ENCODE results near the gene GPALPP1. TPM values are rescaled to one million over a fixed set of nuclear protein-coding genes. Genes with fewer than 3 reads are reported as not detected.
"Not testable (repeated sequence)": the region's sequence is repeated elsewhere in the genome, so short reads cannot be mapped to it uniquely, and the experiment has no call there.

GPALPP1 gene
- total RNA-seq, 2 donors from 2014 or later: 24.6 to 29.7 TPM

DNA sequence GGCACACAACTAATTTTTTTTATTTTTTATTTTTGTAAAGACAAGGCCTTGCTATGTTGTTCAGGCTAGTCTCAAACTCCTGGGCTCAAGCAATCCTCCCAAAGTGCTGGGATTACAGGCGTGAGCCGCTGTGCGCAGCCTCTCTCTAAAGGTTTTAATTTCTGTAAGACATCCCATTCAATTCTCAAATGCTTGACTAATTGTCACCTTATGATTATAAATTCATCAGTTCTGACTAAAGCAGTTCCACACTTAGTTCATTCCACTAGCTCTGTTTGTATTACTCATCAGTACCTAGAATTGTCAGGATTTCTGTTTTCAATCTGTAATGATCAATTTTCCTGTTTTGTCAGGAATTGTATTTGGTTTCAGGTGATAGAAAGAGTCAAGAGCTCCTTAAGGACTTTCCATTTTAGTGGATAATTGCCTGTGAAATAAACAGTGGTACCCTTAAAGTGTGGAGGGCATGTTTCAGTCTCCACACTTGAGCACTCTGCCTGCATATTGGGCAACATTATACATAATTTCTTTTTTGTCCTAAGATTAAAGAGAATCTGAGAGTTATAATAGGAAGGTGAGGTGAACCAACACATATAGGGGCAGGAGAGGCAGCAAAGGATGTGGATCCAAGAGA, 27.6 kb downstream of the GPALPP1 start:
- Histone ChIP-seq H3K4me1 (replicated peaks) (no peaks in the 10 kb centered on the region), H3K27me3 (replicated peaks; ENCODE audit: insufficient read depth) (no peaks in the 10 kb centered on the region), H3K27ac (no peak overlapping the region), H3K4me3 (no peak overlapping the region), H3K36me3 (no peaks in the 10 kb centered on the region), H3K9me3 (no peaks in the 10 kb centered on the region)
- TF ChIP-seq POLR2AphosphoS5 (IDR thresholded peaks at IDR 0.05) (no peak), POLR2A (IDR thresholded peaks at IDR 0.05) (no peak)
- TF ChIP-seq, protein P1, sequence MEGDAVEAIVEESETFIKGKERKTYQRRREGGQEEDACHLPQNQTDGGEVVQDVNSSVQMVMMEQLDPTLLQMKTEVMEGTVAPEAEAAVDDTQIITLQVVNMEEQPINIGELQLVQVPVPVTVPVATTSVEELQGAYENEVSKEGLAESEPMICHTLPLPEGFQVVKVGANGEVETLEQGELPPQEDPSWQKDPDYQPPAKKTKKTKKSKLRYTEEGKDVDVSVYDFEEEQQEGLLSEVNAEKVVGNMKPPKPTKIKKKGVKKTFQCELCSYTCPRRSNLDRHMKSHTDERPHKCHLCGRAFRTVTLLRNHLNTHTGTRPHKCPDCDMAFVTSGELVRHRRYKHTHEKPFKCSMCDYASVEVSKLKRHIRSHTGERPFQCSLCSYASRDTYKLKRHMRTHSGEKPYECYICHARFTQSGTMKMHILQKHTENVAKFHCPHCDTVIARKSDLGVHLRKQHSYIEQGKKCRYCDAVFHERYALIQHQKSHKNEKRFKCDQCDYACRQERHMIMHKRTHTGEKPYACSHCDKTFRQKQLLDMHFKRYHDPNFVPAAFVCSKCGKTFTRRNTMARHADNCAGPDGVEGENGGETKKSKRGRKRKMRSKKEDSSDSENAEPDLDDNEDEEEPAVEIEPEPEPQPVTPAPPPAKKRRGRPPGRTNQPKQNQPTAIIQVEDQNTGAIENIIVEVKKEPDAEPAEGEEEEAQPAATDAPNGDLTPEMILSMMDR (IDR thresholded peaks at IDR 0.05): no peak
- no peak for DNase-seq (ENCODE audit: low spot score)
- intact Hi-C loops (cut with DNase I): no loop called here
- 97% methylated on average over 3 of the region's 3 CpGs for WGBS

DNA sequence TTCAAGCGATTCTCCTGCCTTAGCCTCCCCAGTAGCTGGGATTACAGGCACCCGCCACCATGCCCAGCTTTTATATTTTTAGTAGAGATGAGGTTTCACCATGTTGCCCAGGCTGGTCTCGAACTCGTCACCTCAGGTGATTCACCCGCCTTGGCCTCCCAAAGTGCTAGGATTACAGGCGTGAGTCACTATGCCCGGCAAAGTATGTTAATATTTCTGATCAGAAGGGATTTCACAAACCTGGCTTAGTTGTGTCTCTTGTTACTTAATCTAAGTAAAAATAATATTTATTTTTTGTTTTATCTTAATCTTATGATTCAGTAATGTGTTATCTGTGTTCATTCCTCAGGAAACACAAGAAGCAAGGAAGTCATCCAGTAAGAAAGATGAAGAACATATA, 30.6 kb downstream of the GPALPP1 start:
- H3K27ac ChIP-seq; H3K36me3 ChIP-seq; DNase-seq (ENCODE audit: low spot score); H3K9me3 ChIP-seq; H3K27me3 ChIP-seq (replicated peaks; ENCODE audit: insufficient read depth); H3K4me1 ChIP-seq (replicated peaks); intact Hi-C loops (cut with DNase I); H3K4me3 ChIP-seq: not testable (repeated sequence)
- over 99% methylated on average over 7 of the region's 7 CpGs for WGBS

DNA sequence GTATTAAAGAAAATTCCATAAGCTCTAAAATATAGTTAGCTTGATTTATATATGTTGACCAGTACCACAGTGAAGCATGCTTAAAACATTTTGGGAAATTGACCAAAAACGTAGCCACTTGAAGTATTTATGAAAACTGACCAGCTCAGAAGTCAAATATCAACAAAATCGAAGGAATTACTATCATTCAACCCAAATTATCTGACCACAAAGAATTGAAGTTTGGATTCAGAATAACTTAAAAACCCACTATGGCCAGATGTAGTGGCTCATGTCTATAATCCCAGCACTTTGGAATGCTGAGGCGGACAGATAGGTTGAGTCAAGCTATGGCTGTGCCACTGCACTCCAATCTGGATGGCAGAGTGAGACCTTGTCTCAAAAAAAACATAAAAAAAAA, 31.9 kb downstream of the GPALPP1 start:
- H3K27me3 ChIP-seq (replicated peaks; ENCODE audit: insufficient read depth): no peaks in the 10 kb centered on the region

DNA sequence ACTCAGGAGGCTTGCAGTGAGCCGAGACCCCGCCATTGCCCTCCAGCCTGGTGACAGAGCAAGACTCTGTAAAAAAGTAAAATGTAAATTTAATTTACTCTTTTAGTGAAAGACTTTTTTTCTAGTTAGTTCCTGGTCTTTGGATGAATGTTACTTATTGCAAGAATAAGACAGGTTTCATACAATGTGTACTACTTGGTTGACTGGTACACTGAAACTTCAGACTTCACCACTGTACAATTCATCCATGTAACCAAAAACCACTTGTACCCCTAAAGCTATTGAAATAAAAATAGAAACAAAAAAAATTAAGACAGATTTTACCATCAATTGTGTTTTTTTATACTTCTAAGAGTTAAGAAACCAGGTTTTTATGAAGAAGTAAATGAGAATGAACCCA, 35.5 kb downstream of the GPALPP1 start:
- H3K4me1 ChIP-seq (replicated peaks): no peaks in the 10 kb centered on the region
- H3K27ac ChIP-seq: no peak overlapping the region
- no peak for DNase-seq (ENCODE audit: low spot score)
- TF ChIP-seq POLR2AphosphoS5 (IDR thresholded peaks at IDR 0.05) (no peak), POLR2A (IDR thresholded peaks at IDR 0.05) (no peak)
- TF ChIP-seq, protein P1 (IDR thresholded peaks at IDR 0.05): no peak
- H3K4me3 ChIP-seq: no peak overlapping the region
- no peaks in the 10 kb centered on the region for H3K9me3 ChIP-seq
- 92% methylated on average over 2 of the region's 2 CpGs for WGBS
- no peaks in the 10 kb centered on the region for H3K36me3 ChIP-seq
- intact Hi-C loops (cut with DNase I): no loop called here
- no peaks in the 10 kb centered on the region for H3K27me3 ChIP-seq (replicated peaks; ENCODE audit: insufficient read depth)

More for the DNA sequence above, 31.9 kb downstream of the GPALPP1 start:
- DNase-seq (ENCODE audit: low spot score): no peak
- WGBS: 95% methylated on average over 3 of the region's 3 CpGs
- TF ChIP-seq, protein P1 (IDR thresholded peaks at IDR 0.05): no peak
- no peak for TF ChIP-seq POLR2A (IDR thresholded peaks at IDR 0.05)
- no peak for TF ChIP-seq POLR2AphosphoS5 (IDR thresholded peaks at IDR 0.05)
- H3K4me1 ChIP-seq (replicated peaks): no peaks in the 10 kb centered on the region
- H3K36me3 ChIP-seq: no peaks in the 10 kb centered on the region
- H3K4me3 ChIP-seq: no peak overlapping the region
- no peak overlapping the region for H3K27ac ChIP-seq
- intact Hi-C loops (cut with DNase I): no loop called here
- H3K9me3 ChIP-seq: no peaks in the 10 kb centered on the region

DNA sequence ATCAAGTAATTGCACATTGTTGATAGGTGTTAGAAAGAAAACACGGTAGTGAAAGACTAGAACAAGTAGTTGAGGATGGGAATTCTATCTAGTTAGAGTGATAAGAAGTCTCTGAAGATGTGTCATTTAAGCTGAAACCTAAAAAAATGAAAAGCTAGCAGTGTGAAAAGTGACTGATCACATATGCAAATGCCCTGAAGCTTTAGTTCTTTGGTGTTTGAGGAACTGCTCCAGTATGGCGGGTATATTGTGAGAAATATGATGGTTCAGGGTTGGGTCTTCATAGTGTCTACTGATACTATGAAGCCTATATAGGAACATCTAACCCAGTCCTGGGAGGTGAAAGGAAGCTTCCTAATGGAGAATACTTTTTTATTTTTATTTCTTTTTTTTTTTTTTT, 45.0 kb downstream of the GPALPP1 start:
- Histone ChIP-seq H3K4me1 (replicated peaks) (no peaks in the 10 kb centered on the region), H3K27me3 (replicated peaks; ENCODE audit: insufficient read depth) (no peaks in the 10 kb centered on the region), H3K9me3 (no peaks in the 10 kb centered on the region), H3K27ac (no peak overlapping the region), H3K36me3 (no peaks in the 10 kb centered on the region), H3K4me3 (no peak overlapping the region)
- TF ChIP-seq POLR2A (IDR thresholded peaks at IDR 0.05): no peak
- TF ChIP-seq, protein P1 (IDR thresholded peaks at IDR 0.05): no peak
- no peak for TF ChIP-seq POLR2AphosphoS5 (IDR thresholded peaks at IDR 0.05)
- intact Hi-C loops (cut with DNase I): no loop called here
- DNase-seq (ENCODE audit: low spot score): no peak
- 100% methylated on average over 2 of the region's 2 CpGs for WGBS

All from prostate gland (tissue), 2 donors.